Psoas muscle (tissue), 8 donors: Measurements from ENCODE around the gene TMEM50B. TPM values are rescaled to one million over a fixed set of nuclear protein-coding genes. Genes with fewer than 3 reads are reported as not detected.

Source experiments
- ATAC-seq, 4 donors: fragments of 200-7000 bp; cut with Tn5 transposase; one replicate each; pipeline ENCODE4 v1.9.1; 2020; ENCODE audit warnings: moderate library complexity in 3 of 4, mild to moderate bottlenecking in 2 of 4
- DNase-seq, 2 donors: peaks; one replicate each; pipeline ENCODE4 v3.0.0-alpha.2; 2020
- H3K27ac ChIP-seq: fragments of 200-600 bp; one replicate; pipeline ENCODE4 v1.8.0; 2022
- H3K27me3 ChIP-seq, 3 donors: fragments of 200-600 bp in 1 of 3; one replicate each; pipeline versions ENCODE4 v1.6.1 to v1.8.0; 2013 to 2022; ENCODE audit warnings: low read length in 2 of 3, mild to moderate bottlenecking in 2 of 3, moderate library complexity in 1 of 3; ENCODE audit not compliant: insufficient read depth in 3 of 3
- H3K36me3 ChIP-seq, 2 donors: fragments of 200-600 bp in 1 of 2; one replicate each; pipeline versions ENCODE4 v1.6.1 to v1.8.0; 2013 to 2022; ENCODE audit warnings: low read depth in 1 of 2, mild to moderate bottlenecking in 1 of 2, moderate library complexity in 1 of 2; ENCODE audit not compliant: insufficient read depth in 1 of 2
- H3K4me1 ChIP-seq: fragments of 200-600 bp; one replicate; pipeline ENCODE4 v1.8.0; 2022
- H3K4me3 ChIP-seq: fragments of 200-600 bp; one replicate; pipeline ENCODE4 v1.8.0; 2022; ENCODE audit warnings: mild to moderate bottlenecking
- H3K9me3 ChIP-seq: fragments of 200-600 bp; one replicate; pipeline ENCODE4 v1.8.0; 2022
- CTCF ChIP-seq: fragments of 200-600 bp; IDR thresholded peaks from one replicate; pipeline ENCODE4 v1.8.0; 2022; ENCODE audit warnings: antibody characterized with exemption
- WGBS, 3 donors: extraction: QIAGEN DNeasy Blood & Tissue Kit; methylation state at CpG; one replicate each; pipeline versions ENCODE4 v1.1.6 to v1.1.7; 2013; 5-methylcytosine and 5-hydroxymethylcytosine counted together
- intact Hi-C, 2 donors: fragments of 100-400 bp; cut with DNase I; formaldehyde crosslinking; loops; one replicate each; pipeline versions ENCODE4 v1.11.0 to v1.14.2; 2022
- long read RNA-seq, 2 donors: library from polyadenylated mRNA; unstranded; transcript quantifications; one replicate each; pipeline ENCODE4 v2.0.0, GENCODE V29; 2021
- polyA plus RNA-seq, 3 donors: library from polyadenylated mRNA; stranded (reverse); fragments of 200-250 nt; gene quantifications; one replicate each; pipeline ENCODE4 v1.2.3, GENCODE V29; 2013
- total RNA-seq, 4 donors: library from RNA; stranded (reverse); fragmentation: NEBNext Ultra II Directional in 2 of 4; extraction: Animal tissue kit (Norgen Biotek cat#: 25700) in 2 of 4; gene quantifications; one replicate each; pipeline versions ENCODE4 v1.2.1 to v1.2.4, GENCODE V29; 2021 to 2023
- donor health status: healthy with polysubstance abuse.
- donor health status: DM: no; HTN: no; CAD: no; lungs with moderate emphysema.
- donor health status: Bipolar disorder and iron deficiency.
- donor health status: healthy.
- donor health status: DM: yes; HTN: yes; CAD: no.
- donor health status: DM: no; HTN: no; CAD: no.
- donor health status: DM: no; HTN: no; CAD: no.
- donor health status: DM: yes; HTN: yes; CAD: no.

Gene TMEM50B
- total RNA-seq (10 to 100 TPM; 16.8 to 30.0 (median 20.7) TPM), polyA plus RNA-seq (10 to 100 TPM; 16.0 to 42.6 (median 23.6) TPM)
- long read RNA-seq, donor 1, transcript TMEM50B-210 (7 exons, 2,375 nt): major isoform, 49 of 54 reads
- long read RNA-seq, donor 1, partial matches to known transcripts: 0 of 54 reads
- long read RNA-seq, donor 1, other reads (novel, unspliced or antisense): 2 of 54 reads
- long read RNA-seq, donor 2, transcript TMEM50B-210 (7 exons, 2,375 nt): major isoform, 137 of 163 reads
- long read RNA-seq, donor 2, partial matches to known transcripts: 5 of 163 reads
- long read RNA-seq, donor 2, other reads (novel, unspliced or antisense): 15 of 163 reads

- no peaks in the 10 kb centered on the region for H3K36me3 ChIP-seq
- H3K4me3 ChIP-seq: peak within 1 kb of the TSS; percentile 81
- H3K27ac ChIP-seq: peak within 1 kb of the TSS; percentile 94
- 0 to 1% (median 1%) methylated on average over 56 to 93 of the region's 93 CpGs for WGBS, 3 donors
- TF ChIP-seq CTCF: peak; percentile 53
- no peaks in the 10 kb centered on the region for H3K27me3 ChIP-seq
- ATAC-seq: peak; percentile 96 to 99 (median 98)
- H3K4me1 ChIP-seq: peaks cover 6% of the 10 kb centered on the region
- no peaks in the 10 kb centered on the region for H3K9me3 ChIP-seq
- DNase-seq: peak; percentile 97
- intact Hi-C loops: no loop called here
Measured at GRCh38 chr21:33479679-33480480, at the start of gene TMEM50B. Gene TMEM50B (minus strand): TSS chr21:33479974. CDS start chr21:33468885, 11,089 bp downstream.

GRCh38 chr21:33522953-33523349 lies 43.2 kb upstream of the TMEM50B start:
- ATAC-seq (no peak), DNase-seq (no peak)
- TF ChIP-seq CTCF: no peak
- H3K27me3 ChIP-seq: no peaks in the 10 kb centered on the region
- H3K9me3 ChIP-seq: no peaks in the 10 kb centered on the region
- intact Hi-C loops: no loop called here
- H3K4me3 ChIP-seq: no peak overlapping the region
- peaks cover 5 to 97% of the 10 kb centered on the region in 2 donors for H3K36me3 ChIP-seq
- no peak overlapping the region for H3K27ac ChIP-seq
- H3K4me1 ChIP-seq: no peaks in the 10 kb centered on the region
- 72 to 94% (median 79%) methylated on average over 1 of the region's 1 CpG for WGBS, 3 donors

GRCh38 chr21:33522297-33522952 lies 42.7 kb upstream of the TMEM50B start:
- WGBS, 3 donors: 83 to 90% (median 84%) methylated on average over 5 of the region's 5 CpGs
- peaks cover 2 to 97% of the 10 kb centered on the region in 2 donors for H3K36me3 ChIP-seq

GRCh38 chr21:33518899-33519298 lies 39.1 kb upstream of the TMEM50B start:
- WGBS, 3 donors: 94 to 97% (median 96%) methylated on average over 4 of the region's 4 CpGs
- H3K9me3 ChIP-seq: no peaks in the 10 kb centered on the region
- H3K27ac ChIP-seq: no peak overlapping the region
- H3K4me3 ChIP-seq: no peak overlapping the region
- no peak for TF ChIP-seq CTCF
- DNase-seq (no peak), ATAC-seq (no peak)
- H3K36me3 ChIP-seq: peaks cover 8 to 97% of the 10 kb centered on the region in 2 donors
- intact Hi-C loops: loop anchor here in 1 of 2 donors (10.0 kb wide), 1 partner anchor 46 kb away; no protein-coding TSS in a partner anchor
- no peaks in the 10 kb centered on the region for H3K4me1 ChIP-seq
- H3K27me3 ChIP-seq: no peaks in the 10 kb centered on the region

More at GRCh38 chr21:33522297-33522952, 42.7 kb upstream of the TMEM50B start:
- no peak for DNase-seq
- H3K4me3 ChIP-seq: no peak overlapping the region
- intact Hi-C loops: no loop called here
- ATAC-seq: no peak
- TF ChIP-seq CTCF: no peak
- H3K4me1 ChIP-seq: no peaks in the 10 kb centered on the region
- no peaks in the 10 kb centered on the region for H3K27me3 ChIP-seq
- no peak overlapping the region for H3K27ac ChIP-seq
- H3K9me3 ChIP-seq: no peaks in the 10 kb centered on the region
